ENCODE data around the gene USP36.

The USP36 gene

GRCh38 chr17:78803186-78803845 lies 37.3 kb downstream of the USP36 start:
- DNase-seq (ENCODE audit: low read depth): no peak

GRCh38 chr17:78802459-78802858 lies 38.2 kb downstream of the USP36 start:
- no peak overlapping the region for H3K4me3 ChIP-seq (ENCODE audit: low read depth, low read length)
- DNase-seq (ENCODE audit: low read depth): no peak
- no peak for TF ChIP-seq CTCF (IDR thresholded peaks at IDR 0.05; ENCODE audit: low read depth, low read length, missing control alignments)

More at GRCh38 chr17:78803186-78803845, 37.3 kb downstream of the USP36 start:
- no peak overlapping the region for H3K4me3 ChIP-seq (ENCODE audit: low read depth, low read length)
- TF ChIP-seq CTCF (IDR thresholded peaks at IDR 0.05; ENCODE audit: low read depth, low read length, missing control alignments): no peak

DNA sequence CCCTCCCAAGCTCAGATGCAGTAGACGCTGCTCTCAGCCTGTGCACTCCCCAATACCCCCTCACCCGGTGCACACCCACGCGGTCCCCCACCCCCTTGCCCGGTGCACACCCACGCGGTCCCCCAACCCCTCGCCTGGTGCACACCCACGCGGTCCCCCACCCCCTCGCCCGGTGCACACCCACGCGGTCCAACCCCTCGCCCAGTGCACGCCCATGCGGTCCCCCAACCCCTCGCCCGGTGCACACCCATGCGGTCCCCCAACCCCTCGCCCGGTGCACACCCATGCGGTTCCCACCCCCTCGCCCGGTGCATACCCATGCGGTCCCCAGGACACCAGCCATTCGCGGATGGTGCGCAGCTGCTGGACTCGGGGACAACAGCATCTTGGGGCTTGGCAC lies 38.6 kb downstream of the USP36 start:
- no peak for TF ChIP-seq CTCF (IDR thresholded peaks at IDR 0.05; ENCODE audit: low read depth, low read length, missing control alignments)
- DNase-seq (ENCODE audit: low read depth): no peak
- no peak overlapping the region for H3K4me3 ChIP-seq (ENCODE audit: low read depth, low read length)

GRCh38 chr17:78800132-78800931 lies 40.3 kb downstream of the USP36 start:
- H3K4me3 ChIP-seq (ENCODE audit: low read depth, low read length): no peak overlapping the region
- DNase-seq (ENCODE audit: low read depth): no peak
- TF ChIP-seq CTCF (IDR thresholded peaks at IDR 0.05; ENCODE audit: low read depth, low read length, missing control alignments): no peak

DNA sequence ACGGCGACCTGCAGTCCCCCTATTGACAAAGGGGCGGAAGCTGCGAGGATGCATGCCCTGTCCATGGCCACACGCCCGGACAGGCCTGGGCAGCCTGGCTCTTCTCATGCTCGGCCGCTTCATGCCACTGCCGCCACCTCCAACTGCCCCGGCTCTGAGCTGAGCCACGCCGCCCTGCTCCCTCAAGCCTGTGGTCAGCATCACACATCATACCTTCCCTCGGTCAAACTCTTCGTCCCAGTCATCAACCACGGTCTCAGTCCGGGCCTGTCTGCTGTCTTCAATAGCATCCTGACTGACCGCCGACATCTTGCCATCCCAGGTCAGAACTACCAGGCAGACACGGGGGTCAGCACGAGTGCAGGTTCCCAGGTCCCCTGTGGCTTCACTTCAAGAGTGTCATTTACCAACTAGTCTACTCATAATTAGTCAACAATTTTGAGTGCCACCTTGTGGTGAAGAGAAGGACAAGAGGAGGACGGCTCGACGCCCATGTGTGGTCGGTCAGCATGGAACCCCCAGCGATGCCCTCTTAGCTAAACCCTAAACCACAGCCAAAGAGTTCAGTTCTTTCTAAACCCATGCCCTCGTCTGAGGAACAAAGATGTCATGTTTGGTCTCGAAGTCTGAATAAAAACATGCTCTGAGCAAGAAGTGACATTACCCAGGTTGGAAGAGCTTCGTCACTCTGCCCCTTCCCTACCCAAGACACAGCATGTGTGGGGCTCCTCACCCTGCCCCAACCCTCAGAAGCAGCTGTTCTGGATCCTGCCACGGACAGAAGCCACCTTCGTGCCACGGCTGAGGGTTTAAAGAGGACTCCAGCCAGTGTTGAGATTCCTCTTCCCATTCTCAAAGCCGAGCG lies 41.7 kb downstream of the USP36 start:
- no peak overlapping the region for H3K4me3 ChIP-seq (ENCODE audit: low read depth, low read length)
- DNase-seq (ENCODE audit: low read depth): no peak
- peak; percentile 54 for TF ChIP-seq CTCF (IDR thresholded peaks at IDR 0.05; ENCODE audit: low read depth, low read length, missing control alignments)

- TF ChIP-seq CTCF (IDR thresholded peaks at IDR 0.05; ENCODE audit: low read depth, low read length, missing control alignments): no peak
- no peak for DNase-seq (ENCODE audit: low read depth)
- H3K4me3 ChIP-seq (ENCODE audit: low read depth, low read length): no peak overlapping the region
These were observed 42.7 kb downstream of the USP36 start for GRCh38 chr17:78797691-78798585.
